GM19328 (cell line): ENCODE results near the gene IKZF3.

Source experiments
- ATAC-seq: cut with Tn5 transposase; IDR thresholded peaks from one replicate; pipeline ENCODE4 v1.9.1; 2021; ENCODE audit warnings: mild to moderate bottlenecking, moderate library complexity; ENCODE audit not compliant: unreplicated experiment

The IKZF3 gene

DNA sequence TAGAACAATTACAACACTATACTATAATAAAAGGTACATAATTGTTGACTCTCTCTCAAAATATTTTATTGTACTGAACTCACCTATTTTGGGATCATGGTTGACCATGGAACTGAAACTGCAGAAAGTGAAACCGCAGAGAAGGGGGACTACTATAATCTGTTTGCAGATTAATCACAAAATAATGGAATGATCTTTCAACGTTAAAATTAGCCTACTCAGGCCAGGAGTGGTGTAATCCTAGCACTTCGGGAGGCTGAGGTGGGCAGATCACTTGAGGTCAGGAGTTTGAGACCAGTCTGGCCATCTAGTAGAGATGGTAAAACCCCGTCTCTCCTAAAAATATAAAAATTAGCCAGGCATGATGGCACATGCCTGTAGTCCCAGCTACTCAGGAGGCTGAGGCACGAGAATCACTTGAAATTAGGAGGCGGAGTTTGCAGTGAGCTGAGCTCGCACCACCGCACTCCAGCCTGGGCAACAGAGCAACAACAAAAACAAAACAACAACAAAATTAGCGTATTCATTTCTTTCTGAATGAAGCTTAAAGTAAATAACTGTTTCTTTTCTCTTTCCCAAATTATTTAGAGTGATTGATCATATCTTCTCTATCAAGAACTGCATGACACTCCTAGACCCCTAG lies 45.6 kb downstream of the IKZF3 start:
- ATAC-seq, result no peak

DNA sequence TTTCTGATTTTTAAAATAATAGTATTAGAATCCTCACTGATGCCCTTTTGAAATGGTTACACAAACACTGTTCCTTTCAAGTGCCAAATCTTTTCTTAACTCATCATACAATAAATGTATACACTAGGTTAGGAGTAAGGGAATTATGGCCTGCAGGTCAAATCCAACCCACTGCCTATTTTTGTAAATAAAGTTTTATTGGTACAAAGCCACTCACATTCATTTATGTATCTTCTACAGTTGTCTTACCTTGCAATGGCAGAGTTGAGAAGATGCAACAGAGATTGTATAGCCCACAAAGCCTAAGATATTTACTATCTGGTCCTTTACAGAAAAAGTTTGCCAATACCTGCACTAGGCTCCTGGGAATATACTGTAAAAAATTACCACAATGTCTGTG lies 47.8 kb downstream of the IKZF3 start:
- no peak for ATAC-seq

DNA sequence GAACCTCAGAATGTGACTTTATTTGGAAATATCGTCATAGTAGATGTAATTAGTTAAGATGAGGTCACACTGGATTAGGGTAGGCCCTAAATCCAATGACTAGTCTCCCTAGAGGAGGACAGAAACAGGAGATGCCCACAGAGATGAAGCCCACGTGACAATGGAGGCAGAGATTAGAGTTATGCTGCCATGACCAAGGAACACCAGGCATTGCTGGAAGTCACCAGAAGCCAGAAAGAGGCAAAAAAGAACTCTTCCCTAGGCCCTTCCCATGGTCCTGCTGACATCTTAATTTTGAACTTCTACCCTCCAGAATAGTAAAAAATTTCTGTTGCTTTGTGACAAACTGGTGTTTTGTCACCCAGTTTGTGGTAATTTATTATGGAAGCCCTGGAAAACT lies 49.6 kb downstream of the IKZF3 start:
- no peak for ATAC-seq

DNA sequence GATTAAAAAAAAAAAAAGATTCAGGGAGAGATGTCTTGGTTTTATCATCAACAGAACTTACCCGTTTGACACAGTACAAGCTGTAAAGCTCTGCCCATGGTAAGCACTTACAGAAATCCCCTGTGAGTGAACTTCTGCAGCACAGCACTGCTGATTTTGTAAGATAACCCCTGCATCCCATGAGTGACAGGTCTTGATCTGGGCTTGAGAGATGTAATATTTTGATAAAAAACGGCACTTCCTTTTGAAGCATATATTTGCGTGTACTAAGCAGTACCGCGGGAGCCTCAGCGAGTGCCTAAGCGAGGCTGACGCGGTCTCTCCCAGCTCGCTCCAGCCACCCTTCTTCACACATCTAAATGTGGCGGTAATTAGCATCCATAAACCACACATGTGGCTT lies 50.5 kb downstream of the IKZF3 start:
- no peak for ATAC-seq

DNA sequence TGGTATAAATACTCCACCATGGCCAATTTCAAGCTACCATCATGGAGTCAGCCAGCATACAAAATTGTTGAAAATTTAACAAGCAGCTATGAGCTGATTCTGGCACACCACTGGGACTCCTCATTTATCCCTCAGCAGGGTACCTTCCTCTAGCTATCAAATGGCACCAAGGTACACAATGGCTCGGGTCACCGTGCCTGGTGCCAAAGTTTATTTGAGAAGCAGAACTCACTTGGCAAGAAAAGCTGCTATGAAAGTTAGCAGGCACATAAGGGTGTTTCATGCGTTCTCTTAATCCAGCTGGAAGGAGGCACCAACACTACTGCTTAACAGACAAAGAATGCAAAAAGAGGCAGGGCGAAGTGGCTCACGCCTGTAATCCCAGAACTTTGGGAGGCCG lies 51.6 kb downstream of the IKZF3 start:
- ATAC-seq, result no peak

DNA sequence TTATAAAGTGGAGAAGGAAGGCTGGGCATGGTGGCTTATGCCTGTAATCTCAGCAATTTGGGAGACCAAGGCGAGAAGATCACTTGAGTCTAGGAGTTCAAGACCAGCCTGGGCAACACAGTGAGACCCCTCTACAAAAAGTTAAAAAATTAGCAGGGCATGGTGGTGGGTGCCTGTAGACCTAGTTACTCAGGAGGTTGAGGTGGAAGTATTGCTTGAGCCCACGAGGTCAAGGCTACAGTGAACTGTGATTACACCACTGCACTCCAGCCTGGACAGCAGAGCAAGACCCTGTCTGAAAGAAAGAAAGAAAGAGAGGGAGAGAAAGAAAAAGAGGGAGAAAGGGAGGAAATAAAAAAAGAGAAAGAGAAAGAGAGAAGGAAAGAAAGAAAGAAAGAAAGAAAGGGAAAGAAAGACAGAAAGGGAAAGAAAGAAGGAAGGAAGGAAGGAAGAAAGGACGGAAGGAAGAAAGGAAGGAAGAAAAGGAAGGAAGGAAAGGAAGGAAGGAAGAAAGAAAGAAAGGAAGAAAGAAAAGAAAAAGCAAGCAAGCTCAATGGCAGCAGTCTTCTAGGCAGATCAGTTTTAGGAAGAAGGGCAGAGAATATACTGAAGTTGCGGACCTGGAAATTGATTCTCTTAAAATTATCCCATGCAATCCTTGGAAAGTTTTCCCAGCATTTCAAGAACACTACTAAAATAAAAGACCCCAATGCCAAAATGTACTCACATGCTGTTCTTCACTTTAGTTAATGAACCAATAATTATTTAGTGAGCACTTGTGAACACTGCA lies 53.0 kb downstream of the IKZF3 start:
- ATAC-seq, result no peak

DNA sequence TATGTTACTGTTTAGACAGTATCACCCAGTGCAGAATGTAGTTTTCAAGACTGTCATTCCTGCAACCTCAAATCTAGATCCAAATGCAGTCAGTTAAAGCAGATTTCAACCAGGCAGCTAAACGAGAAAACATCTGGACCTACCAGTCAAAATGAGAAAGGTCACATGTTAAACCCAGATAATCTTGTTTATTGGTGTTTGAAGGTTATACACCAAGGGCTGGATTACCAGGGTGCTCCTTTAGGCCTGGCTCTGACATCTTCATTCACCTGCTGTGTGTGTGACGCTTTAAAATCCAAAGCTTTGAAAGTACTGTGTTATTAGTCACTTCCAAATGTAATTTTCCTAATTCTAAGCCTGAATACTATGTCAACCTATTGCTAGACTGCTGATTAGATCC lies 54.9 kb downstream of the IKZF3 start:
- no peak for ATAC-seq

DNA sequence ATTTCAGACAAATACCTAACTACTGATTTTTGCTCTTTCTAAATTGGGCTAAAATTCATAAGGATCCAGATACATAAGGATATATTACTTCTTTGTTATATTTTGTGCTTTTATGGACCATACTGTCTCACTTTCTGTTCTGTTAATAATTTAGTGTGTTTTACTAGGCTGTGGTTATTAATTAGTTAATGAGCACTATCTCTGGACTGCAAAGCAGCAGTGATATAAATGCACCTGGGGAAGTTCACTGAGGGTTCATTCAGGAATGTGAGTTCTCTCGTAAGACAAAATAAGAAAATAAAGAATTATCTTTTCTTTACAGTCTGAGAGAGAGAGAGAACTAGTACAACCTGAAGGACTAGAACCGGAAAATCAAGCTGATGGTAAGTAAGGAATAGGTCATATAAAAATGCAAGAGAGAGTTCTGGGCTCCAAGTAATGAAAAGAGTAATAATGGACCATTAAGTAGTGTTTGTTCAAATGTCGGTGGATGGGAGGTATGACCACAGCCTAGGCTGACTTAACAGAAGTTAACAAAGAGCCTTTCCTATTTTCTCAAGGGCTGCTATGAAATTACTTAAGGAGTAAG lies 55.6 kb downstream of the IKZF3 start:
- ATAC-seq, result no peak

DNA sequence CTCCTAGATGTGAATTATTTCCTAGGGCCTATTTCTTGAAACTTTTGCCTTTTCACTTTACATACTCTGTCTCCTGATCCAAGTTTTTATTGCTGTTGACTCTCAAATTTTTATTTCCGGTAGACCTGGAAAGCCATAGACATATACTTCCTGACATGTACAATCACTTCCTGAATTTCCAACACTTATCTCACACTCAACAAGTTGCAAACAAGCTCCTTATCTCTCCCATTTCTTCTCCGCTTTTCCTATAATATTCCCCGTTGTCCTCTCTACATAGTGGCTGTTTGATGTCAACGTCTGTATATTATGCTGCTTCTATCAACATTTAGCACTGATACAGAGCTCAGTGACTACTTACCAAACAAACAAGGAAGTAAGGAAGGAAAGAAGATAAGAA lies 59.3 kb downstream of the IKZF3 start:
- no peak for ATAC-seq

DNA sequence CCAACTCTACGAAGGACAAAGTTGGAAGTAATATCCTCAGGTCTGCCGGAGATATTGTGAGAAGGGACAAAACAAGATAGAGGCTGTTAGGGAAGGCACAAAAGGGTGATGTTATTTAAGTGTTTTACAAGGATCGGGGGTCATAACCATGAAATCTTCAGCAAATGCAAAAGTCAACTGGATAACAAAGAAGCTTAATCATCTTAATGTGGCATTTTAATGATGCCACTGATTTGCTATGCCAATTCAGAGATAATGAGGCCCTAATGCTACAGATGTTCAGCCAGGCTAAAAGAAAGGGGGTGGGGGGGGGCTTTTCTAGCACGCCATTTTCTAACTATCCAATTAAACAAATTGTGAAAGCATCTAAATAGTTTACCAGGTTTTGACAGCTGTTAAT lies 63.1 kb downstream of the IKZF3 start:
- no peak for ATAC-seq

DNA sequence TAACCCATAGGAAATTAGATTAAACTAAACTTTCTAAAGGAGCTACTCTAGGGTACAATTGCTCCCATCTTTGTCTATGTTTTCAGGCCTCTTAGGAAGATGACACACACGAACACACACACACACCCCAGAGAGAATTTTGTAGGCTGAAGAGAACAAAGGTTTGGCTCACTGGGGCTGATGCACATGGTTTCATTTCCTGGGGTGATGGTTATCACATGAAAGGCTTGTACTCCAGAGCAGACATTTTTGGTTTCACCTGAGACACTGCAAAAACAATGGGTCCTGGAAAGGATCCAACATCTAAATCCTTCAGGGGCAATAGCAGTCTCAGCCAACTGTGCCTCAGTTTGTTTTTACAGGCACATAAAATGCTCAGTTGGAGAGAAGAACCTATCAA lies 63.6 kb downstream of the IKZF3 start:
- ATAC-seq, result no peak

DNA sequence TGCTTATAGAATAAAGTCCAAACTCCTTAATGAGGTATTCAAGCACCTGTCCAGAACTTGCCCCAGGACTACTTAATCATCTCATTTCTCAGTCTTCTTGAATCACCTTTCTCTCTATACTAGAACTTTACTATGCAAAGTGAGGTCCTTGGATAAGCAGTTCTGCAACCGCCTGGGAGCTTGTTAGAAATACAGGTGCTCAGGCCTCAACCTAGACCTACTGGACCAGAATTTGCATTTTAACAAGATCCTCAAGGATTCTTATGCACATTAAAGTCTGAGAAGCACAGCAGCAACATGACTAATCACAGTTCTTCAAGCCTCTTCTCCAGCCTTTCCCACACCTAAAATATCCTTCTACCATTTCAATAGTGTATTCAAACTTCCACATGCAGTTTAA lies 64.7 kb downstream of the IKZF3 start:
- ATAC-seq, result no peak

DNA sequence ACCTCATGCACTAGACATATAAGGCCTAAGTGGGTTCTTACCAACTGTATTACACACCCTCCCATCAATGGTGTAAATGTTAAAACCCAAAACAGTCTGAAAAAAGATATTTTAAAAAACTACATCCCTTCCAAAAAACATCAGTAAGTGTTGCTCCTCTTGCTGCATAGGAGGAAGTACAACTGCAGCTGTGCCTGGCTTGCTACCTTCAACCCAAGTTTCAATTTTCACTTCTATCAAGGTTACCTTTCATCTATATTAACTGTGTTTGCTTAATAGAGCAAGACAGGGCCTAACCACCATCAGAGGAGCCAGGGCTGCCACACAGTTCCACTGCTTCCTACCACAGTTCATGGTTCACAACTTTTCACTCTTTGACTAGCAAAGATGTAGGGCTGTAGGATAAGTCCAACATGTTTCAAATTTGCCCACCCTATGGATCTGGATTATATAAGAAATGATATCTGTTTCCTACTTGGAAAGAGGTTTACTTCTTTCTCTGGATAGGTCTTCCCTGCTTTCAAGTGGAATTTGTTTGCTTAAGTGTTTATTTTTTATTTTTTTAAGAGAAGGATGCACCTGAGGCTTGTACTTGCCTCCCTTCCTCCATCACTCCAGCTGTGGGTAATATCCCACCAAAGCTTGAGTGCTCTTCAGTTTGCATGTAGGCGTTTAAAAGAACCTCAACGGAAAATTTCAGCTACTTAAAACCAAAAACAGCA lies 69.7 kb downstream of the IKZF3 start:
- ATAC-seq, result peak; percentile 76

DNA sequence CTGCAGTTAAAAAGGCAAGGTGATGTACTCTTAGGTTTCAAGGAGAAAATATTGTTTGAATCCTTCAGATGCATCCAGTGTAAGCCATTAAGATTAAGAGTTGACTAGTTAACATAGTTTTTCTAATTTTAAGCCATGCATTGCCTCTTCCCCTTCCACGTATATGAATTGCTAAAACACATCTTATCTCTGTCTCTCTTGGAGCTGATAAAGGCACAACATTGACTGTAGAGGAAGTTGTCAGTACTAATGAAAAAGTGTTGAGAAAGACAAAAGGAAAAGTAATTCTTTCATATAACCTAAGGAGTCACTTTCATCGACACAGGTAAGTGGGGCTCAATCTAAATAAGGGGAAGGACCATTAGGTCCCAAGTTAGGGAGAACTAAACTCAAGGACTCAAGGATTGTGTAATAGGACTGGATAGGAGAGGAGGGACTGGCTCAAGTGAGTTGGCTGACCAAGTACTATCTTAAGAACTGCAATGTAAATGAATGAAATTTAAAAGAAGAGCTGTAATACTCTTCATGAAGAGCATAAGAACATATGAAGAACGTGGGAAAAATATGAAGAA lies 70.7 kb downstream of the IKZF3 start:
- ATAC-seq, result no peak

DNA sequence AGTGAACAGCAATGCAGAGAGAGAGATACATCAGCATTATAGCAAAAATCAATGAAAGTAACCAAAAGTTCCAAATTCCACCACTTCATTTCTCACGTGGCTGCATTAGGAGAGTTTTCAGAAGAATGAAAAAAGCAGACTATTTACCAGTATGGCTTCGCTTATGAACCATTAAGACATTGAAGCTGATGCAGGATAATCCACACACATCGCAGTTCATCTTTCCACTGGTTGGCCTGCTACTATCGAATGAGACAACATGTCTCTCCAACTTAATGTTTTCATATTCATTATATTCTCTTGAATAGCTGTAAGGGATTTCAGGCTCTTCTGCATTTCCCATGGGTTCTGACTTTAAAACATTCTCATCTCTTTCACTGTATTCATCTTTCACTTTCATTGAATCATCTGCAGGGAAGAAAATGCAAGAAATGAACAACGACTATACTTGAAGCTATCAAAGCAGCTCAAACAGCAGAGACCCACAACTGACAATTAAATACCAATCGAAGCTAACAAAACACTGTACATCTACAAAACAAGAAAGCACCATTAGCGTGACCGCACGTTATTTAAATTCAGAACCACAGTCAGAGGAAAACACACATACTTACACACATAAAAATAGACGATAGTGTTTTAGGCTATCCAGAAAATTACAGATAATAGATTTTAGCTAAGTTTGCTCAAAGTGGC lies 71.4 kb downstream of the IKZF3 start:
- ATAC-seq, result no peak

DNA sequence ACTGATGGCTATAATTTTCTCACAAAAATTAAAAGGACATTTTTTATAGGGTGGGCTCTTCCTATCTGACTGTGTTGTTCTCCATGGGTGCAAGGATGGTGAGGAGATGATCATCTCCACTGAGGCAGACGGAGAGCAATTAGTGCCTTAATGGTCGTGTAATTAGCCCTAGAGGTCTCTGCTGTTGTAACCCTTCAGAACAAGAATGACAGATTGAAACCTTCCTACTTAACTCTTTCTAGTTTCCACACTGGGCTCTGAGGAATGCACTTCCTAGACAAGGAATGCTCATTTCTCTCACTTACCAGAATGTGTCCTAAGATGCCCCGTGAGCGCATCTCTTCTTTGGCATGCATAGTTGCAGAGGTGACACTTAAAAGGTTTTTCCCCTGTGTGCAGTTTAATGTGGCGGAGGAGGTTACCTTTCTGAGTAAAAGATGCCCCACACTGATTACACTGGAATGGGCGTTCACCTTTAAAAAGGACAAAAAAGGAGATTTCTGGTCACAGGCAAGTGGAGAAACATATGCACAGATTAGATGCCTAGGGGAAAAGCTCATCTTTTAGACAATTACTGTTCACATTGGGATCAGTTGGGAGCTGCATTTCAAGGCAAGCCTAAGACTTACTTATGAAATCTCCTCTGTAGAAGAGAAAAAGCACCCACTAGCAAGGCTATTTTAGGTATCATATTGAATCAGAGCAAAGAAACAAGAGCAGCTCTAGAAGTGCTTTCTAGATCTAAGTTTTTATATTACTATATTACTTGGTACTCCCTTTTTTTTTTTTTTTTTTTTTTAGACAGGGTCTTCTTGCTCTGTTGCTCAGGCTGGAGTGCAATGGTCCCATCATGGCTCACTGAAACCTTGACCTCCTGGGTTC lies 72.8 kb downstream of the IKZF3 start:
- no peak for ATAC-seq

DNA sequence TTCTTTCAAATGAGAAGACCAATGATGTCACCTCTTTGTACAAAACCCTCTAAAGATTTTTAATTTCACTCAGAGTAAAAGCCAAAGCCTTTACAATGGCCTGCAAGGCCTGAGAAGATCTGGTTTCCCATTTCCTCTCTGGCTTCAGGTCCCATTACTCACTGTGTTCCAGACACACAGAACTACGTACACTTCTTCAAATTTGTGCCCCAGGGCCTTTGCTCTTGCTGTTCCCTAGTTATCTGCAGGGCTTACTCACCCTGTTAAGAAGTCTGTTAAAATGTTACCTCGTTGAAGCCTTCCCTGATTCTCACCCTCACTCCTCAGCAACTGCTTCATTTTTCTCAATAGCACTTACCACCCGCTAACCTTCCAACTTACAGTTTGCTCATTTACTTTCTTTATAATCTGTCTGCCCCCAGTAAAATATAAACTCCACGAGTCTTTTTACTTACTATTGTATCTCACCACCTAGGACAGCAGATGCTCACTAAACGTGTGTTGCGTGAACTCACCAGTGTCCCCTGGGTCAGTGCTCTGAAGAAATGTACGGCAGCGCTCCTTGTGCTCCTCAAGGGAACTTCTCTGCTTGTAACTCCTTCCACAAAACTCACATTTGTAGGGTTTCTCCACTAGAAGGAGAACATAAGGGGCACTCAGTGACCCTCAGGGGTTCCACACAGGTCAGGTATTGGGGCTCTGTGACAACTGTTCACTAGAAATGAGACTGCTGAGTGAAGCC lies 76.2 kb downstream of the IKZF3 start:
- ATAC-seq, result no peak

DNA sequence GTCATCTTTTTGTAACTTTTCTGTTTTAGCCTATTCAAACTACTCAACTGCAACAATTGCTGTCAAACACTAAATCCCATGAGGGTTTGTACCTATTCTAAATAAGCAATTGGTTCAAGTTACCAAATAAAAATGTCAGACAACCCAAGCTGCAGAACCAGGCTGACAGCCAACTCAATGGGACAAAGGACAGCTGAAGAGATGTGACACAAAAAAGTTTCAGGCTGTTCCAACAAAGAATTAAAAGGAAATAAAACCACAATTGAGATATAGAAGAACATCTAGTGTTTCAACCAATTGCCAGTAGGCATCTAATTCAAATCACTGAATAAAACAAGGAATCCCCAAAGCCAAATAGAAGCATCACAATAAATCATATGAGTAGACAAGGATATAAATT lies 77.1 kb downstream of the IKZF3 start:
- ATAC-seq, result no peak

DNA sequence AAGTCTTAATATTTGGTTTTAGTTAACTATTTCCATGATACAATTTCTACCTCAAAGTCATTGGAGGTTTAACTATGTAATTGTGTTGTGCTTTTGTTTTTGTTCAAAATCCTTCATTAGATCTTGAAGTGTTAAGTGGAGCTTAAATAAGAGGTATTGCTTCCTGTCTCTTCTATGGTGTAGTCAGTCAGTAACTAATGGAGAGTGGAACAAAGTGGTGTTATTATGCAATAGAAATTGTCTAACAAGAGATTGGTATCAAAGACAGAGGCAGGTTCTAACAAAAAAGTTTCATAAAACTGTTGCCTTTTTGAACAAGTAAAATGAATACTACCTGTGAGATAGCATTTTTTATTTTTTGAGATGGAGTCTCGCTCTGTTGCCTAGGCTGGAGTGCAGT lies 81.1 kb downstream of the IKZF3 start:
- ATAC-seq, result no peak
